HT1080 (cell line): ENCODE data around the gene TM9SF3. TPM values are rescaled to one million over a fixed set of nuclear protein-coding genes. Genes with fewer than 3 reads are reported as not detected.

Experiments used
- DNase-seq: peaks from one replicate; pipeline ENCODE4 v3.0.0-alpha.2; 2015; ENCODE audit warnings: low read depth
- total RNA-seq: library from RNA; depleted of rRNA; stranded (reverse); fragments of >200 nt; shearing (Covaris generic); gene quantifications from 2 replicates; pipeline ENCODE4 v1.2.3, GENCODE V29; 2014

TM9SF3 gene
- total RNA-seq, 1 experiment from 2014 or later = 63.1 TPM

GRCh38 chr10:96511044-96511945 is 75.5 kb downstream of the TM9SF3 start:
- no peak for DNase-seq

GRCh38 chr10:96509017-96509641 is 77.7 kb downstream of the TM9SF3 start:
- peak; percentile 63 for DNase-seq

GRCh38 chr10:96507044-96507443 is 79.8 kb downstream of the TM9SF3 start:
- DNase-seq = no peak

- no peak for DNase-seq
Measured at GRCh38 chr10:96505150-96506136, 81.4 kb downstream of the TM9SF3 start.

- no peak for DNase-seq
Measured at GRCh38 chr10:96502561-96503282, 84.1 kb downstream of the TM9SF3 start.

- DNase-seq = peak; percentile 82
Measured at GRCh38 chr10:96501985-96502384, 84.8 kb downstream of the TM9SF3 start.

GRCh38 chr10:96500519-96500918 is 86.3 kb downstream of the TM9SF3 start:
- DNase-seq = no peak

- no peak for DNase-seq
Measured at GRCh38 chr10:96500050-96500449, 86.8 kb downstream of the TM9SF3 start.

- DNase-seq = no peak
Measured at GRCh38 chr10:96497391-96497790, 89.4 kb downstream of the TM9SF3 start.

GRCh38 chr10:96496281-96496925 is 90.4 kb downstream of the TM9SF3 start:
- no peak for DNase-seq

GRCh38 chr10:96495544-96495943 is 91.3 kb downstream of the TM9SF3 start:
- DNase-seq = no peak

- no peak for DNase-seq
Measured at GRCh38 chr10:96494694-96495093, 92.1 kb downstream of the TM9SF3 start.

GRCh38 chr10:96493871-96494525 is 92.8 kb downstream of the TM9SF3 start:
- no peak for DNase-seq

- DNase-seq = no peak
Measured at GRCh38 chr10:96493254-96493653, 93.6 kb downstream of the TM9SF3 start.

- no peak for DNase-seq
Measured at GRCh38 chr10:96491303-96491702, 95.5 kb downstream of the TM9SF3 start.

- peak; percentile 61 for DNase-seq
Measured at GRCh38 chr10:96488161-96488935, 98.5 kb downstream of the TM9SF3 start.

- DNase-seq = no peak
Measured at GRCh38 chr10:96482815-96483588, 103.8 kb downstream of the TM9SF3 start.

GRCh38 chr10:96478355-96478754 is 108.5 kb downstream of the TM9SF3 start:
- no peak for DNase-seq
